Measurements from ENCODE around the gene PHC3.
A peak's percentile ranks its signal among the peaks of the same experiment; 100 is the strongest.
"Not testable (repeated sequence)": the region's sequence is repeated elsewhere in the genome, so short reads cannot be mapped to it uniquely, and the experiment has no call there.

The PHC3 gene

GRCh38 chr3:170180908-170181885 is at the start of gene PHC3:
Gene PHC3, minus strand, starts transcription at chr3:170181733. Its CDS starts 18 bp downstream, at chr3:170181715.
- peak; percentile 86 to 88 for DNase-seq (ENCODE audit: low read depth in 2 of 2)

GRCh38 chr3:170228093-170228766 is 46.7 kb upstream of the PHC3 start:
- no peak for DNase-seq (ENCODE audit: low read depth in 2 of 2)

- DNase-seq (ENCODE audit: low read depth in 2 of 2): no peak
Measured at GRCh38 chr3:170226426-170226960, 45.0 kb upstream of the PHC3 start.

- DNase-seq (ENCODE audit: low read depth in 2 of 2): no peak
Measured at GRCh38 chr3:170225166-170225565, 43.6 kb upstream of the PHC3 start.

- peak; percentile 1 to 49 for DNase-seq (ENCODE audit: low read depth in 2 of 2)
Measured at GRCh38 chr3:170222647-170223541, 41.4 kb upstream of the PHC3 start.

- DNase-seq (ENCODE audit: low read depth in 2 of 2): peak; percentile 76 to 81
Measured at GRCh38 chr3:170221924-170222646, 40.6 kb upstream of the PHC3 start, which contains the start of gene PRKCI. Gene PRKCI, plus strand, starts transcription at chr3:170222424. Its CDS starts 246 bp downstream, at chr3:170222670.

GRCh38 chr3:170220871-170221270 is 39.3 kb upstream of the PHC3 start:
- DNase-seq (ENCODE audit: low read depth in 2 of 2): no peak

GRCh38 chr3:170219850-170220249 is 38.3 kb upstream of the PHC3 start:
- DNase-seq (ENCODE audit: low read depth in 2 of 2): no peak

- DNase-seq (ENCODE audit: low read depth in 2 of 2): no peak
Measured at GRCh38 chr3:170211668-170212067, 30.1 kb upstream of the PHC3 start.

GRCh38 chr3:170207717-170208116 is 26.2 kb upstream of the PHC3 start:
- DNase-seq (ENCODE audit: low read depth in 2 of 2): no peak

- not testable (repeated sequence) for DNase-seq (ENCODE audit: low read depth in 2 of 2)
Measured at GRCh38 chr3:170206164-170206762, 24.7 kb upstream of the PHC3 start.

- no peak for DNase-seq (ENCODE audit: low read depth in 2 of 2)
Measured at GRCh38 chr3:170205302-170205701, 23.8 kb upstream of the PHC3 start.

- no peak for DNase-seq (ENCODE audit: low read depth in 2 of 2)
Measured at GRCh38 chr3:170204509-170204908, 23.0 kb upstream of the PHC3 start.

- DNase-seq (ENCODE audit: low read depth in 2 of 2): no peak
Measured at GRCh38 chr3:170204023-170204472, 22.5 kb upstream of the PHC3 start.

GRCh38 chr3:170203457-170203856 is 21.9 kb upstream of the PHC3 start:
- no peak for DNase-seq (ENCODE audit: low read depth in 2 of 2)

GRCh38 chr3:170201527-170201926 is 20.0 kb upstream of the PHC3 start:
- DNase-seq (ENCODE audit: low read depth in 2 of 2): no peak

- no peak for DNase-seq (ENCODE audit: low read depth in 2 of 2)
Measured at GRCh38 chr3:170200987-170201386, 19.5 kb upstream of the PHC3 start.

GRCh38 chr3:170196833-170197232 is 15.3 kb upstream of the PHC3 start:
- DNase-seq (ENCODE audit: low read depth in 2 of 2): no peak

GRCh38 chr3:170195759-170196158 is 14.2 kb upstream of the PHC3 start:
- not testable (repeated sequence) for DNase-seq (ENCODE audit: low read depth in 2 of 2)

All from stimulated activated CD8-positive, alpha-beta memory T cell treated with anti-CD3 and anti-CD28 coated beads, Interleukin-7, amount 100 ng/mL, for 4 hours (primary cell).